SU-DHL-6 (cell line): ENCODE results near the gene ZHX3.

Source experiments
- H2AFZ ChIP-seq: fragments of 200-600 bp; sonication (generic); 2 replicates; pipeline ENCODE4 v1.6.1; 2014; ENCODE audit warnings: low read depth, mild to moderate bottlenecking, moderate library complexity, mixed read lengths, antibody characterized with exemption, low read length; ENCODE audit not compliant: severe bottlenecking
- H3F3A ChIP-seq: fragments of 200-600 bp; shearing (Covaris generic); 2 replicates; pipeline ENCODE4 v1.6.0; 2016; ENCODE audit warnings: antibody characterized with exemption, mild to moderate bottlenecking; ENCODE audit not compliant: insufficient read depth
- H3K27ac ChIP-seq: fragments of 200-600 bp; sonication (generic); 2 replicates; pipeline ENCODE4 v1.5.1; 2016; ENCODE audit warnings: low read depth, mild to moderate bottlenecking, low read length, moderate library complexity, mixed read lengths
- H3K27me3 ChIP-seq: fragments of 200-600 bp; sonication (generic), shearing (Covaris generic); 2 replicates; pipeline ENCODE4 v1.6.0; 2014; ENCODE audit warnings: mild to moderate bottlenecking, low read length
- H3K36me3 ChIP-seq: fragments of 200-600 bp; sonication (generic); 2 replicates; pipeline ENCODE4 v1.6.1; 2014; ENCODE audit warnings: mild to moderate bottlenecking, low read length, mixed read lengths
- H3K4me2 ChIP-seq: fragments of 300-600, 200-600 bp; shearing (Covaris generic), sonication (generic); 2 replicates; pipeline ENCODE4 v1.6.0; 2014; ENCODE audit warnings: low read length, low read depth, mild to moderate bottlenecking; ENCODE audit not compliant: poor library complexity, severe bottlenecking
- H3K4me3 ChIP-seq: fragments of 200-600 bp; sonication (generic); 2 replicates; pipeline ENCODE4 v1.5.1; 2014; ENCODE audit warnings: antibody characterized with exemption, low read length, mild to moderate bottlenecking, mixed read lengths; ENCODE audit not compliant: insufficient read depth, poor library complexity, severe bottlenecking
- H3K79me2 ChIP-seq: fragments of 200-600 bp; sonication (generic); 2 replicates; pipeline ENCODE4 v1.6.1; 2014; ENCODE audit warnings: mild to moderate bottlenecking, low read length, moderate library complexity; ENCODE audit not compliant: insufficient read depth
- H3K9ac ChIP-seq: fragments of 200-600 bp; sonication (generic); 2 replicates; pipeline ENCODE4 v1.7.0; 2014; ENCODE audit warnings: mild to moderate bottlenecking, low read length
- H3K9me2 ChIP-seq: fragments of 200-600 bp; sonication (generic); replicated peaks from 2 replicates; pipeline ENCODE4 v1.6.1; 2014; ENCODE audit warnings: low read length; ENCODE audit not compliant: insufficient read depth
- H3K9me3 ChIP-seq: fragments of 200-600 bp; sonication (generic); 2 replicates; pipeline ENCODE4 v1.6.1; 2014; ENCODE audit warnings: low read length, mixed read lengths; ENCODE audit not compliant: insufficient read depth
- H4K20me1 ChIP-seq: fragments of 200-600 bp; sonication (generic); 2 replicates; pipeline ENCODE4 v1.6.1; 2014; ENCODE audit warnings: low read depth, mild to moderate bottlenecking, antibody characterized with exemption, low read length, moderate library complexity, mixed read lengths
- EZH2phosphoT487 ChIP-seq: fragments of 200-600 bp; sonication (generic), shearing (Covaris generic); conservative IDR thresholded peaks from 2 replicates; pipeline ENCODE4 v1.6.1; 2018; ENCODE audit warnings: mild to moderate bottlenecking, antibody characterized with exemption, low read length, moderate library complexity, mixed read lengths
- TF ChIP-seq, protein P1 (sequence below): fragments of 200-600 bp; sonication (generic); IDR thresholded peaks from one replicate; pipeline ENCODE4 v1.5.1; 2017; ENCODE audit warnings: antibody characterized with exemption, mild to moderate bottlenecking, low read length, moderate library complexity; ENCODE audit not compliant: insufficient read depth, poor library complexity, severe bottlenecking

ZHX3 gene

DNA sequence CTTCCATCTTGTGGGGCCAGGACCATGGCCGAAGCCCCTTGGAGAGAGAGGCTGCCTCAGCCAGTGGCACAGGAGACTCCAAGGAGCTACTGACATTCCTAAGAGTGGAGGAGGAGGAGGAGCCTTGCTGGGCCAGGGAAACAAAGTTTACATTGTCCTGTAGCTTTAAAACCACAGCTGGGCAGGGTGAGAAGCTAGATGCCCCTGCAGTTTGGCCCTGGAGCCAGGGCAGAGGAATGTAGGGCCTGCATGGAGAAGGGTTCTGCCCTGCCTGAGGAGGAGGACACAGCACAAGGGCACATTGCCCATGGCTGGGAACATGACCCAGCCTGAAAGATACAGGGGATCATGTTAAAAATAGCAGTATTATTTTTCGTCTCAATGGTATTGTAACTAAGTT lies 142.7 kb downstream of the ZHX3 start:
- Histone ChIP-seq H2AFZ (no peak overlapping the region), H3K9me3 (no peaks in the 10 kb centered on the region), H3K4me3 (no peak overlapping the region), H3K9me2 (no peaks in the 10 kb centered on the region), H3K9ac (no peak overlapping the region), H3K4me2 (no peak overlapping the region), H3K79me2 (no peaks in the 10 kb centered on the region), H3K27ac (no peak overlapping the region), H3F3A (no peaks in the 10 kb centered on the region), H4K20me1 (no peaks in the 10 kb centered on the region), H3K27me3 (no peaks in the 10 kb centered on the region), H3K36me3 (no peaks in the 10 kb centered on the region)
- no peak for TF ChIP-seq EZH2phosphoT487
- TF ChIP-seq, protein P1, sequence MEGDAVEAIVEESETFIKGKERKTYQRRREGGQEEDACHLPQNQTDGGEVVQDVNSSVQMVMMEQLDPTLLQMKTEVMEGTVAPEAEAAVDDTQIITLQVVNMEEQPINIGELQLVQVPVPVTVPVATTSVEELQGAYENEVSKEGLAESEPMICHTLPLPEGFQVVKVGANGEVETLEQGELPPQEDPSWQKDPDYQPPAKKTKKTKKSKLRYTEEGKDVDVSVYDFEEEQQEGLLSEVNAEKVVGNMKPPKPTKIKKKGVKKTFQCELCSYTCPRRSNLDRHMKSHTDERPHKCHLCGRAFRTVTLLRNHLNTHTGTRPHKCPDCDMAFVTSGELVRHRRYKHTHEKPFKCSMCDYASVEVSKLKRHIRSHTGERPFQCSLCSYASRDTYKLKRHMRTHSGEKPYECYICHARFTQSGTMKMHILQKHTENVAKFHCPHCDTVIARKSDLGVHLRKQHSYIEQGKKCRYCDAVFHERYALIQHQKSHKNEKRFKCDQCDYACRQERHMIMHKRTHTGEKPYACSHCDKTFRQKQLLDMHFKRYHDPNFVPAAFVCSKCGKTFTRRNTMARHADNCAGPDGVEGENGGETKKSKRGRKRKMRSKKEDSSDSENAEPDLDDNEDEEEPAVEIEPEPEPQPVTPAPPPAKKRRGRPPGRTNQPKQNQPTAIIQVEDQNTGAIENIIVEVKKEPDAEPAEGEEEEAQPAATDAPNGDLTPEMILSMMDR: no peak

DNA sequence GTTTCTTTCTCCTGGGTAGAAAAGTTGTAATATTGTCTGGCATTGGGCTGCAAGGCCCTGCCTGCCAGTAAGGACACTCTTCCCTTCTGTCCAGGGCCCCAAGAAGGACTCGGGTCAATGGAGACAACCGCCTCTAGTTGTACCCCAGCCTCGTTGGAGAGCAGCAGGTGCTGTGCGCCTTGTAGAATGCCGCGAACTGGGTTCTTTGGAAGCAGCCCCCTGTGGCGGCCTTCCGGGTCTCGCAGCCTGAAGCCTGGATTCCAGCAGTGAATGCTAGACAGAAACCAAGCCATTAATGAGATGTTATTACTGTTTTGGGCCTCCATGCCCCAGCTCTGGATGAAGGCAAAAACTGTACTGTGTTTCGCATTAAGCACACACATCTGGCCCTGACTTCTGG lies 143.2 kb downstream of the ZHX3 start:
- no peaks in the 10 kb centered on the region for H4K20me1 ChIP-seq
- no peaks in the 10 kb centered on the region for H3K9me3 ChIP-seq
- H3K79me2 ChIP-seq: no peaks in the 10 kb centered on the region
- TF ChIP-seq EZH2phosphoT487: no peak
- TF ChIP-seq, protein P1: no peak
- no peak overlapping the region for H2AFZ ChIP-seq
- no peak overlapping the region for H3K4me2 ChIP-seq
- no peaks in the 10 kb centered on the region for H3K27me3 ChIP-seq
- H3K9me2 ChIP-seq: no peaks in the 10 kb centered on the region
- no peak overlapping the region for H3K27ac ChIP-seq
- no peaks in the 10 kb centered on the region for H3F3A ChIP-seq
- no peak overlapping the region for H3K4me3 ChIP-seq
- no peak overlapping the region for H3K9ac ChIP-seq
- H3K36me3 ChIP-seq: no peaks in the 10 kb centered on the region

DNA sequence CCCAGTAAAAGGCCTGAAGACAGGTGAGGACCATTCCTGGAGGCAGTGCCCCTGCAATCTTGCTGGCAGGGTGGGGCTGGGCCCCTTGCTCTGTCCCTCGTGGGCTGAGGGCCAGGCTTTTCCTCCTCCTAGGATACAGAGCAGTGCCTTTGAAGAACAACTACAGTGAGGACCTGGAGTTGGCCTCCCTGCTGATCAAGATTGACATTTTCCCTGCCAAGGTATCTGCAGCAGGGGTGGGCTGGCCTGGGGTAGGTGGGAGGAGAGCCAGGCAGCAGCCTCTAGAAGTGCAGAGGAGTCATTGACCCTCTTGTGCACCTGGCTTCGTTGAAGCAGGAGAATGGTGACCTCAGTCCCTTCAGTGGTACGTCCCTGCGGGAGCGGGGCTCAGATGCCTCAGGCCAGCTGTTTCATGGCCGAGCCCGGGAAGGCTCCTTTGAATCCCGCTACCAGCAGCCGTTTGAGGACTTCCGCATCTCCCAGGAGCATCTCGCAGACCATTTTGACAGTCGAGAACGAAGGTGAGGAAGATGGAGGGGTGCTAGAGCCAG lies 143.7 kb downstream of the ZHX3 start:
- H3K27ac ChIP-seq: no peak overlapping the region

More for the DNA sequence above, 143.7 kb downstream of the ZHX3 start:
- Histone ChIP-seq H4K20me1 (no peaks in the 10 kb centered on the region), H3K9ac (no peak overlapping the region), H3K4me3 (no peak overlapping the region), H3K4me2 (no peak overlapping the region), H2AFZ (no peak overlapping the region), H3K9me2 (no peaks in the 10 kb centered on the region), H3K27me3 (no peaks in the 10 kb centered on the region), H3F3A (no peaks in the 10 kb centered on the region), H3K9me3 (no peaks in the 10 kb centered on the region), H3K79me2 (no peaks in the 10 kb centered on the region), H3K36me3 (no peaks in the 10 kb centered on the region)
- TF ChIP-seq, protein P1: no peak
- no peak for TF ChIP-seq EZH2phosphoT487
